GM10266 (cell line): ENCODE results near the gene BARD1.
"Not testable (repeated sequence)": the region's sequence is repeated elsewhere in the genome, so short reads cannot be mapped to it uniquely, and the experiment has no call there.

Experiments used
- DNase-seq: peaks from one replicate; pipeline ENCODE4 v3.0.0; 2012; ENCODE audit errors: extremely low spot score
- CTCF ChIP-seq: IDR thresholded peaks from 2 replicates; pipeline ENCODE4 v1.5.1; 2012; ENCODE audit warnings: mild to moderate bottlenecking, low read depth; ENCODE audit not compliant: control insufficient read depth, insufficient read depth; ENCODE audit errors: missing control alignments

Gene BARD1

GRCh38 chr2:214801068-214801467 is 8.4 kb downstream of the BARD1 start:
- no peak for DNase-seq
- no peak for TF ChIP-seq CTCF

- no peak for DNase-seq
- TF ChIP-seq CTCF = no peak
Observed at GRCh38 chr2:214800180-214800579, 9.3 kb downstream of the BARD1 start.

GRCh38 chr2:214796911-214797310 is 12.6 kb downstream of the BARD1 start:
- no peak for TF ChIP-seq CTCF
- DNase-seq = no peak

- DNase-seq = not testable (repeated sequence)
Observed at GRCh38 chr2:214783181-214783580, 26.3 kb downstream of the BARD1 start.

GRCh38 chr2:214782671-214783070 is 26.8 kb downstream of the BARD1 start:
- DNase-seq = no peak
- no peak for TF ChIP-seq CTCF

GRCh38 chr2:214781226-214781625 is 28.3 kb downstream of the BARD1 start:
- DNase-seq = no peak
- TF ChIP-seq CTCF = no peak

GRCh38 chr2:214775971-214776370 is 33.5 kb downstream of the BARD1 start:
- no peak for DNase-seq
- TF ChIP-seq CTCF = no peak

- DNase-seq = no peak
- no peak for TF ChIP-seq CTCF
Observed at GRCh38 chr2:214774108-214774507, 35.4 kb downstream of the BARD1 start.
